ENCODE results near the gene WSCD1. TPM values are rescaled to one million over a fixed set of nuclear protein-coding genes. Genes with fewer than 3 reads are reported as not detected.

WSCD1 gene
- total RNA-seq, 6 experiments from 2014 or later, result 1.3 to 4.6 (median 1.6) TPM

- Histone ChIP-seq H3K36me3 (no peaks in the 10 kb centered on the region), H3K4me1 (no peaks in the 10 kb centered on the region), H3K27ac (no peak overlapping the region), H3K27me3 (no peaks in the 10 kb centered on the region), H3K9me3 (no peaks in the 10 kb centered on the region), H3K4me3 (no peak overlapping the region)
- ATAC-seq, result no peak
- peak in 1 of 3 donors; percentile 12 for DNase-seq
- intact Hi-C loops (cut with DNase I), result no loop called here
- 56% methylated on average over 5 of the region's 6 CpGs for WGBS (ENCODE audit: insufficient coverage, low coverage, low lambda C conversion rate, missing lambda C conversion rate)
- no peak for TF ChIP-seq CTCF (IDR thresholded peaks at IDR 0.05)
These were observed 25.3 kb downstream of the WSCD1 start for GRCh38 chr17:6095501-6095900.

GRCh38 chr17:6096201-6097004, 26.2 kb downstream of the WSCD1 start:
- no peaks in the 10 kb centered on the region for H3K36me3 ChIP-seq
- H3K4me3 ChIP-seq, result no peak overlapping the region
- 71% methylated on average over 1 of the region's 13 CpGs for WGBS (ENCODE audit: insufficient coverage, low coverage, low lambda C conversion rate, missing lambda C conversion rate)
- DNase-seq (peak in 1 of 3 donors; percentile 26), ATAC-seq (no peak)
- H3K4me1 ChIP-seq, result no peaks in the 10 kb centered on the region
- H3K27me3 ChIP-seq, result no peaks in the 10 kb centered on the region
- no peak overlapping the region for H3K27ac ChIP-seq
- TF ChIP-seq POLR2A (IDR thresholded peaks at IDR 0.05), result no peak
- no peak for TF ChIP-seq CTCF (IDR thresholded peaks at IDR 0.05)
- intact Hi-C loops (cut with DNase I), result no loop called here
- no peaks in the 10 kb centered on the region for H3K9me3 ChIP-seq

GRCh38 chr17:6097005-6097279, 26.8 kb downstream of the WSCD1 start:
- DNase-seq (peak in 1 of 3 donors; percentile 37), ATAC-seq (no peak)
- Histone ChIP-seq H3K36me3 (no peaks in the 10 kb centered on the region), H3K9me3 (no peaks in the 10 kb centered on the region), H3K27me3 (no peaks in the 10 kb centered on the region), H3K4me1 (no peaks in the 10 kb centered on the region), H3K27ac (no peak overlapping the region), H3K4me3 (no peak overlapping the region)
- WGBS (ENCODE audit: insufficient coverage, low coverage, low lambda C conversion rate, missing lambda C conversion rate), result 75% methylated on average over 2 of the region's 10 CpGs
- intact Hi-C loops (cut with DNase I), result no loop called here
- no peak for TF ChIP-seq POLR2A (IDR thresholded peaks at IDR 0.05)
- TF ChIP-seq CTCF (IDR thresholded peaks at IDR 0.05), result no peak

- H3K27me3 ChIP-seq, result no peaks in the 10 kb centered on the region
- no peaks in the 10 kb centered on the region for H3K9me3 ChIP-seq
- no peak overlapping the region for H3K27ac ChIP-seq
- H3K4me3 ChIP-seq, result no peak overlapping the region
- H3K4me1 ChIP-seq, result no peaks in the 10 kb centered on the region
- peak; percentile 55 to 77 (median 66) for ATAC-seq
- intact Hi-C loops (cut with DNase I), result no loop called here
- no peaks in the 10 kb centered on the region for H3K36me3 ChIP-seq
- WGBS (ENCODE audit: insufficient coverage, low coverage, low lambda C conversion rate, missing lambda C conversion rate), result 73% methylated on average over 10 of the region's 11 CpGs
- DNase-seq, result peak in 1 of 3 donors; percentile 25
- TF ChIP-seq POLR2A (IDR thresholded peaks at IDR 0.05) (no peak), CTCF (IDR thresholded peaks at IDR 0.05) (no peak)
These were observed 28.1 kb downstream of the WSCD1 start for GRCh38 chr17:6098050-6098822.
